ENCODE results near the gene PIGC. TPM values are rescaled to one million over a fixed set of nuclear protein-coding genes. Genes with fewer than 3 reads are reported as not detected.

Gene PIGC
- total and polyA plus RNA-seq, 10 of the 15 experiments (the other 5 are each of a cell fraction or from before 2014, with no cell fraction given), result 11.0 to 37.3 (median 19.6) TPM

DNA sequence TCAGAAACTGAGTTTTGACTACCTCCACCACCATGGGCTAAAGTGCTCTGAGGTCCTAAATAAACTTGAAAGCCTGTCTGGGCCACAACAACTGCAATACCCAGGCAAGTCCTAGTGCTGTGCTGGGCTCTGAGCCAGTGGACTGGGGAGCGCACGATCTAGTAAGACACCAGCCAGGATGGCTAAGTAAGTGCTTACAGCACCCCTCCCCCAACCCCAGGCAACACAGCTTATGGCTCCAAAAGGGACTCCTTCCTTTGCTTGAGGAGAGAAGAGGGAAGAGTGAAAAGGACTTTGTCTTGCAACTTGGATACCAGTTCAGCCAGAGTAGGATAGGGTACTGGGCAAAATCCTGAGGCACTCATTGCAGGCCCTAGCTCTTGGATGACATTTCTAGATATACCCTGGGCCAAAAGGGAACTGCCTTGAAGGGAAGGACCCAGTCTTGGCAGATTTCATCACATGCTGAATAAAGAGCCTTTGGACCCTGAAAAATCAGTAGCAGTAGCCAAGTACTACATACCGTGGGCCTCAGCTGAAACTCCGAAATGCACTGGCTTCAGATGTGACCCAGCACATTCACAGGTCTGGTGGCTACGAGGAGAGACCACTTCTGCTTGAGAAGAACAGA, 21.8 kb downstream of the PIGC start:
- DNase-seq (ENCODE audit: low read depth, low spot score), result no peak
- peaks cover 3% of the 10 kb centered on the region; the same call in 1 of the 2 replicates for H3K4me1 ChIP-seq (ENCODE audit: control insufficient read depth, insufficient read depth, low read length)
- 78% methylated on average over 5 of the region's 5 CpGs for WGBS (ENCODE audit: insufficient coverage, insufficient replicate concordance, low lambda C conversion rate, missing lambda C conversion rate)
- no peak overlapping the region for H2AFZ ChIP-seq (ENCODE audit: control insufficient read depth, low read depth, low read length)
- no peak overlapping the region for H3K9ac ChIP-seq (ENCODE audit: control insufficient read depth, insufficient read depth, low read length)
- no peak overlapping the region for H3K27ac ChIP-seq (ENCODE audit: control insufficient read depth, insufficient read depth)
- no peak overlapping the region for H3K4me2 ChIP-seq (ENCODE audit: control insufficient read depth, insufficient read depth)
- no peaks in the 10 kb centered on the region for H3K36me3 ChIP-seq (ENCODE audit: control insufficient read depth in 2 of 2, insufficient read depth in 2 of 2, low read length in 1 of 2)
- H3K4me3 ChIP-seq, result no peak overlapping the region
- ChIA-PET POLR2A (no interaction called here), RAD21 (ENCODE audit: unreplicated experiment) (no interaction called here), SMC1A (ENCODE audit: uncharacterized antibody, unreplicated experiment) (interaction anchor here (1.1 kb wide), 1 partner anchor 417 kb away, joined by 3 read pairs; no protein-coding TSS in a partner anchor), CTCF (no interaction called here)
- intact Hi-C loops (cut with micrococcal nuclease; ENCODE audit: unreplicated experiment) (loop anchor here (10.0 kb wide), 1 partner anchor 617 kb away; no protein-coding TSS in a partner anchor), in situ Hi-C loops (cut with MboI) (no loop called here)
- H3K9me3 ChIP-seq (replicated peaks; ENCODE audit: control insufficient read depth, insufficient read depth, low read length), result no peaks in the 10 kb centered on the region; the same call in 2 of the 3 replicates
- no TSS peak for BruUV-seq (replicated peaks)
- ATAC-seq, result no peak
- TF ChIP-seq YY1 (IDR thresholded peaks at IDR 0.05; ENCODE audit: low read depth, low read length) (no peak), ZSCAN29 (IDR thresholded peaks at IDR 0.05) (no peak), SRF (IDR thresholded peaks at IDR 0.05; ENCODE audit: low read depth in 2 of 2, low read length in 2 of 2) (no peak), NR2F1 (conservative IDR thresholded peaks at IDR 0.05) (no peak)
- TF ChIP-seq, protein P1, sequence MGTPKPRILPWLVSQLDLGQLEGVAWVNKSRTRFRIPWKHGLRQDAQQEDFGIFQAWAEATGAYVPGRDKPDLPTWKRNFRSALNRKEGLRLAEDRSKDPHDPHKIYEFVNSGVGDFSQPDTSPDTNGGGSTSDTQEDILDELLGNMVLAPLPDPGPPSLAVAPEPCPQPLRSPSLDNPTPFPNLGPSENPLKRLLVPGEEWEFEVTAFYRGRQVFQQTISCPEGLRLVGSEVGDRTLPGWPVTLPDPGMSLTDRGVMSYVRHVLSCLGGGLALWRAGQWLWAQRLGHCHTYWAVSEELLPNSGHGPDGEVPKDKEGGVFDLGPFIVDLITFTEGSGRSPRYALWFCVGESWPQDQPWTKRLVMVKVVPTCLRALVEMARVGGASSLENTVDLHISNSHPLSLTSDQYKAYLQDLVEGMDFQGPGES (IDR thresholded peaks at IDR 0.05), result no peak
- TF ChIP-seq, protein P2, sequence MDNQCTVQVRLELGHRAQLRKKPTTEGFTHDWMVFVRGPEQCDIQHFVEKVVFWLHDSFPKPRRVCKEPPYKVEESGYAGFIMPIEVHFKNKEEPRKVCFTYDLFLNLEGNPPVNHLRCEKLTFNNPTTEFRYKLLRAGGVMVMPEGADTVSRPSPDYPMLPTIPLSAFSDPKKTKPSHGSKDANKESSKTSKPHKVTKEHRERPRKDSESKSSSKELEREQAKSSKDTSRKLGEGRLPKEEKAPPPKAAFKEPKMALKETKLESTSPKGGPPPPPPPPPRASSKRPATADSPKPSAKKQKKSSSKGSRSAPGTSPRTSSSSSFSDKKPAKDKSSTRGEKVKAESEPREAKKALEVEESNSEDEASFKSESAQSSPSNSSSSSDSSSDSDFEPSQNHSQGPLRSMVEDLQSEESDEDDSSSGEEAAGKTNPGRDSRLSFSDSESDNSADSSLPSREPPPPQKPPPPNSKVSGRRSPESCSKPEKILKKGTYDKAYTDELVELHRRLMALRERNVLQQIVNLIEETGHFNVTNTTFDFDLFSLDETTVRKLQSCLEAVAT (IDR thresholded peaks at IDR 0.05), result no peak
- no peaks in the 10 kb centered on the region for H3K79me2 ChIP-seq (ENCODE audit: control insufficient read depth, insufficient read depth, low read length)
- H3K27me3 ChIP-seq (replicated peaks in 1 of 2; ENCODE audit: control insufficient read depth in 2 of 2, insufficient read depth in 2 of 2, low read length in 1 of 2), result no peaks in the 10 kb centered on the region
- no peaks in the 10 kb centered on the region for H4K20me1 ChIP-seq (ENCODE audit: control insufficient read depth, insufficient read depth)
- FAIRE-seq, result no peak

Measured in GM12878 (cell line).